ENCODE measurements around the gene WDR64. TPM values are rescaled to one million over a fixed set of nuclear protein-coding genes. Genes with fewer than 3 reads are reported as not detected.

The WDR64 gene
- total RNA-seq, 2 donors from 2014 or later, result not detected

GRCh38 chr1:241771117-241771516 is 119.0 kb downstream of the WDR64 start:
- no peak overlapping the region for H3K4me3 Mint-ChIP-seq
- H3K36me3 ChIP-seq (ENCODE audit: control insufficient read depth, insufficient read depth, low read length), result no peaks in the 10 kb centered on the region
- peaks cover 18% of the 10 kb centered on the region for H3K27me3 Mint-ChIP-seq (ENCODE audit: insufficient read depth)
- peaks cover 8% of the 10 kb centered on the region for H3K27me3 ChIP-seq (ENCODE audit: control insufficient read depth, insufficient read depth, low read length, poor library complexity, severe bottlenecking)
- 89% methylated on average over 2 of the region's 2 CpGs; no CpG with 5 or more reads in 1 of the 2 experiments for WGBS, 2 experiments (ENCODE audit: insufficient coverage in 1 of 2, insufficient read length in 1 of 2)
- H3K9ac ChIP-seq (ENCODE audit: extremely low read depth, low read length, poor library complexity, severe bottlenecking), result no peak overlapping the region
- H3K4me3 ChIP-seq (ENCODE audit: low read length), result no peak overlapping the region
- DNase-seq, result no peak
- no peaks in the 10 kb centered on the region for H3K9me3 ChIP-seq (ENCODE audit: control insufficient read depth, low read length)
- no peaks in the 10 kb centered on the region for H3K9me3 Mint-ChIP-seq
- no peak overlapping the region for H3K27ac Mint-ChIP-seq
- peaks cover 22% of the 10 kb centered on the region for H3K4me1 Mint-ChIP-seq
- no peaks in the 10 kb centered on the region for H3K36me3 Mint-ChIP-seq (ENCODE audit: low read depth)
- no peak for TF ChIP-seq CTCF (conservative IDR thresholded peaks at IDR 0.05)
- no peak overlapping the region for H3K27ac ChIP-seq (ENCODE audit: low read depth, low read length)
- H3K4me1 ChIP-seq (ENCODE audit: control insufficient read depth, insufficient read depth, low read length), result peaks cover 2% of the 10 kb centered on the region

- Histone ChIP-seq H3K27ac (ENCODE audit: low read depth, low read length) (no peak overlapping the region), H3K36me3 (ENCODE audit: control insufficient read depth, insufficient read depth, low read length) (no peaks in the 10 kb centered on the region), H3K4me1 (ENCODE audit: control insufficient read depth, insufficient read depth, low read length) (peaks cover 2% of the 10 kb centered on the region), H3K9me3 (ENCODE audit: control insufficient read depth, low read length) (no peaks in the 10 kb centered on the region), H3K4me3 (ENCODE audit: low read length) (no peak overlapping the region), H3K27me3 (ENCODE audit: control insufficient read depth, insufficient read depth, low read length, poor library complexity, severe bottlenecking) (no peaks in the 10 kb centered on the region), H3K9ac (ENCODE audit: extremely low read depth, low read length, poor library complexity, severe bottlenecking) (no peak overlapping the region)
- no peak for DNase-seq
- no peaks in the 10 kb centered on the region for H3K36me3 Mint-ChIP-seq (ENCODE audit: low read depth)
- H3K4me1 Mint-ChIP-seq, result peaks cover 12% of the 10 kb centered on the region
- no peaks in the 10 kb centered on the region for H3K9me3 Mint-ChIP-seq
- no peak for TF ChIP-seq CTCF (conservative IDR thresholded peaks at IDR 0.05)
- no peak overlapping the region for H3K27ac Mint-ChIP-seq
- peaks cover 12% of the 10 kb centered on the region for H3K27me3 Mint-ChIP-seq (ENCODE audit: insufficient read depth)
- WGBS, 2 experiments (ENCODE audit: insufficient coverage in 1 of 2, insufficient read length in 1 of 2), result 96 to 100% methylated on average over 2 to 4 of the region's 4 CpGs
- no peak overlapping the region for H3K4me3 Mint-ChIP-seq
These were observed 120.9 kb downstream of the WDR64 start for GRCh38 chr1:241772932-241773500.

- Mint-ChIP-seq H3K4me1 (peaks cover 8% of the 10 kb centered on the region), H3K36me3 (ENCODE audit: low read depth) (no peaks in the 10 kb centered on the region), H3K4me3 (no peak overlapping the region), H3K27me3 (ENCODE audit: insufficient read depth) (peaks cover 10% of the 10 kb centered on the region), H3K27ac (no peak overlapping the region), H3K9me3 (no peaks in the 10 kb centered on the region)
- WGBS, 2 experiments (ENCODE audit: insufficient coverage in 1 of 2, insufficient read length in 1 of 2), result 93 to 95% methylated on average over 3 to 4 of the region's 4 CpGs
- no peaks in the 10 kb centered on the region for H3K9me3 ChIP-seq (ENCODE audit: control insufficient read depth, low read length)
- no peak overlapping the region for H3K9ac ChIP-seq (ENCODE audit: extremely low read depth, low read length, poor library complexity, severe bottlenecking)
- H3K27me3 ChIP-seq (ENCODE audit: control insufficient read depth, insufficient read depth, low read length, poor library complexity, severe bottlenecking), result no peaks in the 10 kb centered on the region
- no peak for DNase-seq
- H3K4me3 ChIP-seq (ENCODE audit: low read length), result no peak overlapping the region
- H3K27ac ChIP-seq (ENCODE audit: low read depth, low read length), result no peak overlapping the region
- no peak for TF ChIP-seq CTCF (conservative IDR thresholded peaks at IDR 0.05)
- no peaks in the 10 kb centered on the region for H3K36me3 ChIP-seq (ENCODE audit: control insufficient read depth, insufficient read depth, low read length)
- peaks cover 2% of the 10 kb centered on the region for H3K4me1 ChIP-seq (ENCODE audit: control insufficient read depth, insufficient read depth, low read length)
These were observed 121.9 kb downstream of the WDR64 start for GRCh38 chr1:241773991-241774390.
